ENCODE results near the gene VIPR1.

GRCh38 chr3:42515976-42516375 lies 13.5 kb downstream of the VIPR1 start:
- TF ChIP-seq CTCF (IDR thresholded peaks at IDR 0.05) = no peak
- TF ChIP-seq EP300 (IDR thresholded peaks at IDR 0.05) = no peak
